SK-N-SH (cell line): ENCODE data around the gene MED22.

Experiments
- CTCF ChIP-seq: fragments of 200-600 bp; sonication (generic); IDR thresholded peaks from 2 replicates; pipeline ENCODE4 v1.6.1; 2017; ENCODE audit warnings: antibody characterized with exemption, mild to moderate bottlenecking, moderate library complexity
- ELF1 ChIP-seq: IDR thresholded peaks from 2 replicates; pipeline ENCODE4 v1.4.0; 2012
- GABPA ChIP-seq: IDR thresholded peaks from 2 replicates; pipeline ENCODE4 v1.4.0; 2012; ENCODE audit warnings: low read depth, mild to moderate bottlenecking
- POLR2AphosphoS5 ChIP-seq: IDR thresholded peaks from 2 replicates; pipeline ENCODE4 v1.6.1; 2012; ENCODE audit warnings: low read depth, low read length
- RAD21 ChIP-seq: IDR thresholded peaks from 2 replicates; pipeline ENCODE4 v1.6.1; 2012; ENCODE audit warnings: mild to moderate bottlenecking, low read length
- SIN3A ChIP-seq: IDR thresholded peaks from 2 replicates; pipeline ENCODE4 v1.6.1; 2012; ENCODE audit warnings: low read depth, mild to moderate bottlenecking, low read length, moderate library complexity, borderline replicate concordance
- SMC3 ChIP-seq: IDR thresholded peaks from 2 replicates; pipeline ENCODE4 v1.6.1; 2012; ENCODE audit warnings: low read depth, low read length, improper control_type of control experiment
- YY1 ChIP-seq: IDR thresholded peaks from 2 replicates; pipeline ENCODE4 v1.4.0; 2012; ENCODE audit warnings: low read depth, mild to moderate bottlenecking

DNA sequence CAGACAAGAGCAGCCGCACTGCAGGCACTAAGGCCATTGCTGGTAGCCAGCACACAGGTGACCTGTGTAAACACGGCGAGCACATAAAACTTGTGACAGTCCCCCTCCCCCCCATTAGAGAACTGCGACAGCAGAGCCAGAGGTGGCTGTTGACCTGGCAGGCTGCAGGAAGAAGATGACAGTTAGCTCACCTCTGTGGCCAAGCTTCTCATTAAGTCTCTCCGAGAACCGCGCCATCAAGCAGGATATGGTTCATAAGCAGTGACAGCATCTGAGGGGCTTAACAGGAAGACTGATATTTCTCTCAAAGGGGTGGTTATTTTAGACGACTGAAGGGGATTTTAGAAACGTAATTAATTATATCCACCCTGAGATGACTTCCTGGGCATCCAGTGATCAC is 22.8 kb upstream of the MED22 start:
- TF ChIP-seq SIN3A, result no peak
- no peak for TF ChIP-seq POLR2AphosphoS5
- no peak for TF ChIP-seq GABPA
- no peak for TF ChIP-seq ELF1
- TF ChIP-seq YY1, result no peak
- TF ChIP-seq SMC3, result no peak
- TF ChIP-seq CTCF, result no peak
- TF ChIP-seq RAD21, result no peak
